ENCODE measurements around the gene FRMD5. TPM values are rescaled to one million over a fixed set of nuclear protein-coding genes. Genes with fewer than 3 reads are reported as not detected.

Gene FRMD5
- polyA plus RNA-seq, 3 donors: not detected

GRCh38 chr15:43928152-43928551 is 266.9 kb downstream of the FRMD5 start:
- Mint-ChIP-seq H3K27ac (no peak overlapping the region), H3K27me3 (ENCODE audit: low read depth in 3 of 3) (peaks cover 9 to 11% (median 9%) of the 10 kb centered on the region in 3 donors), H3K4me3 (no peak overlapping the region), H3K9me3 (no peaks in the 10 kb centered on the region), H3K36me3 (no peaks in the 10 kb centered on the region), H3K4me1 (no peaks in the 10 kb centered on the region)
- no peak overlapping the region for H3K4me3 ChIP-seq (replicated peaks in 1 of 3; ENCODE audit: low read depth in 2 of 3, low read length in 3 of 3)
- H3K9ac ChIP-seq (ENCODE audit: insufficient read depth, low read length, poor library complexity, severe bottlenecking): no peak overlapping the region
- intact Hi-C loops (cut with micrococcal nuclease): no loop called here
- H3K4me1 ChIP-seq (ENCODE audit: control insufficient read depth in 1 of 2, insufficient read depth in 2 of 2, low read length in 2 of 2): no peaks in the 10 kb centered on the region
- H3K79me2 ChIP-seq (ENCODE audit: insufficient read depth, low read length): no peaks in the 10 kb centered on the region
- DNase-seq: no peak
- TF ChIP-seq CTCF (IDR thresholded peaks at IDR 0.05): no peak
- H3K9me3 ChIP-seq (replicated peaks in 1 of 2; ENCODE audit: control insufficient read depth in 1 of 2, insufficient read depth in 1 of 2, low read length in 2 of 2): no peaks in the 10 kb centered on the region
- no peaks in the 10 kb centered on the region for H3K36me3 ChIP-seq (replicated peaks in 1 of 2; ENCODE audit: control insufficient read depth in 1 of 2, insufficient read depth in 2 of 2, low read length in 2 of 2)
- no peak overlapping the region for H3K27ac ChIP-seq (ENCODE audit: low read depth in 1 of 2, low read length in 2 of 2)
- H3K4me2 ChIP-seq (replicated peaks; ENCODE audit: extremely low read depth, low read length, poor library complexity, severe bottlenecking): no peak overlapping the region
- WGBS (ENCODE audit: insufficient coverage): 57% methylated on average over 3 of the region's 5 CpGs
- H4K20me1 ChIP-seq (ENCODE audit: insufficient read depth, low read length): no peaks in the 10 kb centered on the region
- no peak overlapping the region for H2AFZ ChIP-seq (ENCODE audit: insufficient read depth, low read depth, low read length, poor library complexity, severe bottlenecking)
- peaks cover 0 to 2% of the 10 kb centered on the region in 2 donors for H3K27me3 ChIP-seq (ENCODE audit: control insufficient read depth in 2 of 2, insufficient read depth in 2 of 2, low read length in 2 of 2)

GRCh38 chr15:43927203-43927602 is 267.9 kb downstream of the FRMD5 start:
- H3K36me3 Mint-ChIP-seq: no peaks in the 10 kb centered on the region
- no peaks in the 10 kb centered on the region for H3K79me2 ChIP-seq (ENCODE audit: insufficient read depth, low read length)
- intact Hi-C loops (cut with micrococcal nuclease): no loop called here
- no peak overlapping the region for H3K4me3 ChIP-seq (replicated peaks in 1 of 3; ENCODE audit: low read depth in 2 of 3, low read length in 3 of 3)
- no peaks in the 10 kb centered on the region for H3K9me3 ChIP-seq (replicated peaks in 1 of 2; ENCODE audit: control insufficient read depth in 1 of 2, insufficient read depth in 1 of 2, low read length in 2 of 2)
- peak overlapping the region in 1 of 7 donors; percentile 14 for H3K27ac Mint-ChIP-seq
- no peaks in the 10 kb centered on the region for H4K20me1 ChIP-seq (ENCODE audit: insufficient read depth, low read length)
- H3K9me3 Mint-ChIP-seq: no peaks in the 10 kb centered on the region
- 100% methylated on average over 2 of the region's 4 CpGs for WGBS (ENCODE audit: insufficient coverage)
- H3K4me2 ChIP-seq (replicated peaks; ENCODE audit: extremely low read depth, low read length, poor library complexity, severe bottlenecking): no peak overlapping the region
- H2AFZ ChIP-seq (ENCODE audit: insufficient read depth, low read depth, low read length, poor library complexity, severe bottlenecking): no peak overlapping the region
- TF ChIP-seq CTCF (IDR thresholded peaks at IDR 0.05): no peak
- peaks cover 5 to 8% (median 8%) of the 10 kb centered on the region in 3 donors for H3K27me3 Mint-ChIP-seq (ENCODE audit: low read depth in 3 of 3)
- no peak for DNase-seq
- no peak overlapping the region for H3K9ac ChIP-seq (ENCODE audit: insufficient read depth, low read length, poor library complexity, severe bottlenecking)
- no peaks in the 10 kb centered on the region for H3K4me1 Mint-ChIP-seq
- no peak overlapping the region for H3K27ac ChIP-seq (ENCODE audit: low read depth in 1 of 2, low read length in 2 of 2)
- no peaks in the 10 kb centered on the region for H3K4me1 ChIP-seq (ENCODE audit: control insufficient read depth in 1 of 2, insufficient read depth in 2 of 2, low read length in 2 of 2)
- H3K4me3 Mint-ChIP-seq: no peak overlapping the region
- H3K27me3 ChIP-seq (ENCODE audit: control insufficient read depth in 2 of 2, insufficient read depth in 2 of 2, low read length in 2 of 2): peaks cover 0 to 2% of the 10 kb centered on the region in 2 donors
- H3K36me3 ChIP-seq (replicated peaks in 1 of 2; ENCODE audit: control insufficient read depth in 1 of 2, insufficient read depth in 2 of 2, low read length in 2 of 2): no peaks in the 10 kb centered on the region
